Thoracic aorta (tissue), 2 donors: ENCODE data around the gene KRT23. TPM values are rescaled to one million over a fixed set of nuclear protein-coding genes. Genes with fewer than 3 reads are reported as not detected.

ENCODE experiments used
- ATAC-seq: fragments of 150-250 bp; one replicate; pipeline ENCODE4 v1.8.0; 2017; ENCODE audit warnings: low read depth; ENCODE audit not compliant: insufficient number of reproducible peaks, low FRiP score
- DNase-seq: peaks from one replicate; pipeline ENCODE4 v3.0.0-alpha.2; 2020; ENCODE audit warnings: low spot score
- H3K27ac ChIP-seq, 2 donors: fragments of 200-600 bp; sonication (generic); 1 replicate in 1 of 2; 2 replicates in 1 of 2; pipeline ENCODE4 v1.5.1; 2016; ENCODE audit warnings: mild to moderate bottlenecking in 2 of 2, moderate library complexity in 2 of 2
- H3K27me3 ChIP-seq: fragments of 200-600 bp; sonication (generic); replicated peaks from 2 replicates; pipeline ENCODE4 v1.6.0; 2016; ENCODE audit warnings: mild to moderate bottlenecking; ENCODE audit not compliant: insufficient read depth
- H3K36me3 ChIP-seq: fragments of 200-600 bp; sonication (generic); one replicate; pipeline ENCODE4 v1.5.1; 2016
- H3K4me1 ChIP-seq, 2 donors: fragments of 200-600 bp; sonication (generic); 1 replicate in 1 of 2; 2 replicates in 1 of 2; pipeline versions ENCODE4 v1.5.1 to v1.6.0; 2016; ENCODE audit warnings: low read depth in 2 of 2, mild to moderate bottlenecking in 1 of 2; ENCODE audit not compliant: control insufficient read depth in 1 of 2
- H3K4me3 ChIP-seq: fragments of 200-600 bp; sonication (generic); 2 replicates; pipeline ENCODE4 v1.5.1; 2016; ENCODE audit warnings: mild to moderate bottlenecking
- H3K9me3 ChIP-seq: fragments of 200-600 bp; sonication (generic); 2 replicates; pipeline ENCODE4 v1.5.1; 2016
- CTCF ChIP-seq: fragments of 200-600 bp; sonication (generic); IDR thresholded peaks from one replicate; pipeline ENCODE4 v1.5.1; 2019; ENCODE audit warnings: antibody characterized with exemption
- total RNA-seq, 2 donors: library from RNA; depleted of rRNA; stranded (reverse); fragments of >200 nt; gene quantifications; one replicate each; pipeline versions ENCODE4 v1.1.0 to v1.2.3, GENCODE V29; 2016

Gene KRT23
- total RNA-seq, 2 donors from 2014 or later = 0.54 TPM; not detected in 1

- Histone ChIP-seq H3K27me3 (no peaks in the 10 kb centered on the region), H3K4me1 (peaks cover 14 to 17% of the 10 kb centered on the region in 2 donors), H3K36me3 (no peaks in the 10 kb centered on the region), H3K9me3 (no peaks in the 10 kb centered on the region), H3K27ac (no peak overlapping the region), H3K4me3 (no peak overlapping the region)
- no peak for DNase-seq
- no peak for ATAC-seq
- TF ChIP-seq CTCF = no peak
Measured at GRCh38 chr17:40906613-40907012, 30.8 kb downstream of the KRT23 start.

GRCh38 chr17:40905370-40905769 lies 32.1 kb downstream of the KRT23 start:
- Histone ChIP-seq H3K27me3 (no peaks in the 10 kb centered on the region), H3K27ac (no peak overlapping the region), H3K4me1 (peaks cover 9 to 10% of the 10 kb centered on the region in 2 donors), H3K36me3 (no peaks in the 10 kb centered on the region), H3K9me3 (no peaks in the 10 kb centered on the region), H3K4me3 (no peak overlapping the region)
- TF ChIP-seq CTCF = no peak
- DNase-seq (no peak), ATAC-seq (no peak)

GRCh38 chr17:40903129-40903847 lies 34.2 kb downstream of the KRT23 start:
- H3K36me3 ChIP-seq = no peaks in the 10 kb centered on the region
- ATAC-seq = no peak
- no peak overlapping the region for H3K4me3 ChIP-seq
- no peak overlapping the region for H3K27ac ChIP-seq
- H3K4me1 ChIP-seq = no peaks in the 10 kb centered on the region
- no peak for TF ChIP-seq CTCF
- H3K9me3 ChIP-seq = no peaks in the 10 kb centered on the region
- H3K27me3 ChIP-seq = no peaks in the 10 kb centered on the region
- no peak for DNase-seq

GRCh38 chr17:40902498-40902897 lies 34.9 kb downstream of the KRT23 start:
- H3K27me3 ChIP-seq = no peaks in the 10 kb centered on the region
- DNase-seq = no peak
- ATAC-seq = no peak
- H3K4me3 ChIP-seq = no peak overlapping the region
- no peak for TF ChIP-seq CTCF
- H3K36me3 ChIP-seq = no peaks in the 10 kb centered on the region
- no peaks in the 10 kb centered on the region for H3K4me1 ChIP-seq
- no peaks in the 10 kb centered on the region for H3K9me3 ChIP-seq
- no peak overlapping the region for H3K27ac ChIP-seq

GRCh38 chr17:40901981-40902474 lies 35.4 kb downstream of the KRT23 start:
- H3K4me1 ChIP-seq = no peaks in the 10 kb centered on the region
- no peaks in the 10 kb centered on the region for H3K9me3 ChIP-seq
- no peak overlapping the region for H3K27ac ChIP-seq
- H3K36me3 ChIP-seq = no peaks in the 10 kb centered on the region
- TF ChIP-seq CTCF = no peak
- DNase-seq = no peak
- ATAC-seq = no peak
- no peak overlapping the region for H3K4me3 ChIP-seq
- no peaks in the 10 kb centered on the region for H3K27me3 ChIP-seq
